ENCODE results near the gene SUGCT. TPM values are rescaled to one million over a fixed set of nuclear protein-coding genes. Genes with fewer than 3 reads are reported as not detected.

The SUGCT gene
- total and polyA plus RNA-seq, 2 of the 13 experiments (the other 11 are each of a cell fraction or from before 2014, with no cell fraction given): 10.1 to 22.2 TPM

- ATAC-seq (no peak), FAIRE-seq (no peak), DNase-seq (ENCODE audit: low spot score) (no peak)
- in situ Hi-C loops (cut with HindIII; ENCODE audit: extremely low pct_ligation_motif_present, low pct_unique_long_range_greater_than_20kb) (no loop called here), intact Hi-C loops (cut with micrococcal nuclease; ENCODE audit: unreplicated experiment) (no loop called here)
- Histone ChIP-seq H3K27me3 (ENCODE audit: control insufficient read depth in 1 of 2, insufficient read depth in 2 of 2, low read length in 2 of 2) (no peaks in the 10 kb centered on the region), H3K4me1 (ENCODE audit: insufficient read depth, low read length) (no peaks in the 10 kb centered on the region), H3K36me3 (replicated peaks in 1 of 2; ENCODE audit: control insufficient read depth in 1 of 2, insufficient read depth in 2 of 2, low read length in 2 of 2) (no peaks in the 10 kb centered on the region), H3K27ac (ENCODE audit: extremely low read length, insufficient read depth, low read length) (no peak overlapping the region), H3K4me3 (replicated peaks in 1 of 3; ENCODE audit: insufficient read depth in 1 of 3, low read depth in 2 of 3, low read length in 3 of 3) (no peak overlapping the region), H3K79me2 (ENCODE audit: insufficient read depth, low read length) (no peaks in the 10 kb centered on the region), H3K4me2 (ENCODE audit: low read depth, low read length) (no peak overlapping the region), H3K9ac (ENCODE audit: insufficient read depth, low read depth, low read length) (no peak overlapping the region), H3K9me3 (ENCODE audit: low read length) (no peaks in the 10 kb centered on the region), H4K20me1 (ENCODE audit: insufficient read depth, low read length) (no peaks in the 10 kb centered on the region), H2AFZ (ENCODE audit: low read length) (no peak overlapping the region)
- no TSS peak for BruUV-seq (replicated peaks)
- CTCF ChIA-PET (ENCODE audit: low intra/inter-chr PET ratio, low total read pairs): no interaction called here
- POLR2A ChIA-PET: no interaction called here
- TF ChIP-seq ATRX (CRISPR knock-in tag; IDR thresholded peaks at IDR 0.05; ENCODE audit: borderline replicate concordance) (no peak), HOXA5 (CRISPR knock-in tag; IDR thresholded peaks at IDR 0.05) (no peak), NFATC3 (CRISPR knock-in tag; IDR thresholded peaks at IDR 0.05) (no peak), ZC3H13 (CRISPR knock-in tag; IDR thresholded peaks at IDR 0.05) (no peak), ZNF136 (CRISPR knock-in tag; IDR thresholded peaks at IDR 0.05; ENCODE audit: low read depth) (no peak), XBP1 (CRISPR knock-in tag; IDR thresholded peaks at IDR 0.05) (no peak), ZNF672 (CRISPR knock-in tag; IDR thresholded peaks at IDR 0.05) (no peak), ZFYVE20 (CRISPR knock-in tag; IDR thresholded peaks at IDR 0.05; ENCODE audit: borderline replicate concordance, low read depth) (no peak), ARNT (IDR thresholded peaks at IDR 0.05) (no peak), ZNF782 (CRISPR knock-in tag; IDR thresholded peaks at IDR 0.05; ENCODE audit: borderline replicate concordance) (no peak), ZBTB38 (CRISPR knock-in tag; IDR thresholded peaks at IDR 0.05) (no peak), ZNF484 (CRISPR knock-in tag; IDR thresholded peaks at IDR 0.05; ENCODE audit: borderline replicate concordance, low read depth) (no peak)
- WGBS (ENCODE audit: low lambda C conversion rate): 87% methylated on average over 2 of the region's 2 CpGs
Measured at GRCh38 chr7:40162516-40162915, 27.7 kb downstream of the SUGCT start.

DNA sequence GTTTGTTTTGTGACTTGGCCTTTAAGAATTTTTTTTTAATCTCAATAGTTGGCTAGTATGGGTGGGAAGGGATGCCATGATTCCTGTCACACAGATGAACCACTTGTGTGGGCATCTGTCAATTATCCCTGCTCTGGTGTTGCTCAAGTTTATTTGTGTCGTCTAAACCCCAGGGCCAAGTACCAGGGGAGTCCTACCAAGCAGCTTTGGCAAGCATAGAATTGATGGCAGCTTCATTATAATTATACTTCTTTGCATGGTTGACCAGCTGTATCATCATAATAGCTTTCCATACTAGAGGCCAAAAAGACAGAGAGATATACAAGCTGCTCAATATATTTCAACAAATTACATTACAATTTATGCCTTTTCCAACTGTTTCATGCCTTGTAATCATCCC lies 30.4 kb downstream of the SUGCT start:
- intact Hi-C loops (cut with micrococcal nuclease; ENCODE audit: unreplicated experiment): no loop called here
- in situ Hi-C loops (cut with HindIII; ENCODE audit: extremely low pct_ligation_motif_present, low pct_unique_long_range_greater_than_20kb): no loop called here
- ChIA-PET CTCF (ENCODE audit: low intra/inter-chr PET ratio, low total read pairs) (no interaction called here), POLR2A (no interaction called here)
- Histone ChIP-seq H3K36me3 (replicated peaks in 1 of 2; ENCODE audit: control insufficient read depth in 1 of 2, insufficient read depth in 2 of 2, low read length in 2 of 2) (no peaks in the 10 kb centered on the region), H3K4me2 (ENCODE audit: low read depth, low read length) (no peak overlapping the region), H4K20me1 (ENCODE audit: insufficient read depth, low read length) (no peaks in the 10 kb centered on the region), H3K27ac (ENCODE audit: extremely low read length, insufficient read depth, low read length) (no peak overlapping the region), H3K79me2 (ENCODE audit: insufficient read depth, low read length) (no peaks in the 10 kb centered on the region), H3K27me3 (ENCODE audit: control insufficient read depth in 1 of 2, insufficient read depth in 2 of 2, low read length in 2 of 2) (no peaks in the 10 kb centered on the region), H3K4me3 (replicated peaks in 1 of 3; ENCODE audit: insufficient read depth in 1 of 3, low read depth in 2 of 3, low read length in 3 of 3) (no peak overlapping the region), H3K4me1 (ENCODE audit: insufficient read depth, low read length) (no peaks in the 10 kb centered on the region), H2AFZ (ENCODE audit: low read length) (no peak overlapping the region), H3K9me3 (ENCODE audit: low read length) (no peaks in the 10 kb centered on the region), H3K9ac (ENCODE audit: insufficient read depth, low read depth, low read length) (no peak overlapping the region)
- BruUV-seq (replicated peaks): no TSS peak
- FAIRE-seq (no peak), DNase-seq (ENCODE audit: low spot score) (no peak), ATAC-seq (no peak)
- 73% methylated on average over 1 of the region's 1 CpG for WGBS (ENCODE audit: low lambda C conversion rate)
- TF ChIP-seq KDM6A (CRISPR knock-in tag; IDR thresholded peaks at IDR 0.05; ENCODE audit: low read depth) (no peak), ZNF747 (CRISPR knock-in tag; IDR thresholded peaks at IDR 0.05; ENCODE audit: borderline replicate concordance) (no peak), PHF20 (CRISPR knock-in tag; IDR thresholded peaks at IDR 0.05) (no peak), CHD4 (IDR thresholded peaks at IDR 0.05; ENCODE audit: borderline replicate concordance, low read length) (no peak), ZNF619 (CRISPR knock-in tag; IDR thresholded peaks at IDR 0.05) (no peak), SMYD3 (CRISPR knock-in tag; IDR thresholded peaks at IDR 0.05) (no peak)
- TF ChIP-seq, protein P1, sequence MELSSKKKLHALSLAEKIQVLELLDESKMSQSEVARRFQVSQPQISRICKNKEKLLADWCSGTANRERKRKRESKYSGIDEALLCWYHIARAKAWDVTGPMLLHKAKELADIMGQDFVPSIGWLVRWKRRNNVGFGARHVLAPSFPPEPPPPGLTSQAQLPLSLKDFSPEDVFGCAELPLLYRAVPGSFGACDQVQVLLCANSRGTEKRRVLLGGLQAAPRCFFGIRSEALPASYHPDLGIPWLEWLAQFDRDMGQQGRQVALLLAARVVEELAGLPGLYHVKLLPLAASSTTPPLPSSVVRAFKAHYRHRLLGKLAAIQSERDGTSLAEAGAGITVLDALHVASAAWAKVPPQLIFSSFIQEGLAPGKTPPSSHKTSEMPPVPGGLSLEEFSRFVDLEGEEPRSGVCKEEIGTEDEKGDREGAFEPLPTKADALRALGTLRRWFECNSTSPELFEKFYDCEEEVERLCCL (CRISPR knock-in tag; IDR thresholded peaks at IDR 0.05; ENCODE audit: borderline replicate concordance): no peak
- TF ChIP-seq, protein P2, sequence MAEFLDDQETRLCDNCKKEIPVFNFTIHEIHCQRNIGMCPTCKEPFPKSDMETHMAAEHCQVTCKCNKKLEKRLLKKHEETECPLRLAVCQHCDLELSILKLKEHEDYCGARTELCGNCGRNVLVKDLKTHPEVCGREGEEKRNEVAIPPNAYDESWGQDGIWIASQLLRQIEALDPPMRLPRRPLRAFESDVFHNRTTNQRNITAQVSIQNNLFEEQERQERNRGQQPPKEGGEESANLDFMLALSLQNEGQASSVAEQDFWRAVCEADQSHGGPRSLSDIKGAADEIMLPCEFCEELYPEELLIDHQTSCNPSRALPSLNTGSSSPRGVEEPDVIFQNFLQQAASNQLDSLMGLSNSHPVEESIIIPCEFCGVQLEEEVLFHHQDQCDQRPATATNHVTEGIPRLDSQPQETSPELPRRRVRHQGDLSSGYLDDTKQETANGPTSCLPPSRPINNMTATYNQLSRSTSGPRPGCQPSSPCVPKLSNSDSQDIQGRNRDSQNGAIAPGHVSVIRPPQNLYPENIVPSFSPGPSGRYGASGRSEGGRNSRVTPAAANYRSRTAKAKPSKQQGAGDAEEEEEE (CRISPR knock-in tag; IDR thresholded peaks at IDR 0.05; ENCODE audit: borderline replicate concordance): no peak
